A549 (cell line): ENCODE results near the gene SORT1.

ENCODE experiments used
- CEBPB ChIP-seq, 2 experiments: fragments of >200 bp in 1 of 2; sonication (Bioruptor Twin) in 1 of 2; formaldehyde crosslinking in 1 of 2; IDR thresholded peaks; 2 replicates each; pipeline ENCODE4 v1.6.1; 2012 to 2016
- CTCF ChIP-seq: fragments of >200 bp; sonication (Bioruptor Twin); formaldehyde crosslinking; IDR thresholded peaks from 3 replicates; pipeline ENCODE4 v1.5.1; 2016
- EHMT2 ChIP-seq: fragments of 200-600 bp; sonication (generic); IDR thresholded peaks from 2 replicates; pipeline ENCODE4 v1.6.1; 2016; ENCODE audit warnings: antibody characterized with exemption, low read depth, mild to moderate bottlenecking, moderate library complexity
- PBX3 ChIP-seq: IDR thresholded peaks from 2 replicates; pipeline ENCODE4 v1.6.1; 2012
- POLR2A ChIP-seq: IDR thresholded peaks from 2 replicates; pipeline ENCODE4 v1.6.1; 2012; ENCODE audit warnings: mild to moderate bottlenecking, low read length
- SMC3 ChIP-seq: fragments of >200 bp; sonication (Bioruptor Twin); formaldehyde crosslinking; IDR thresholded peaks from 3 replicates; pipeline ENCODE4 v1.6.1; 2018; ENCODE audit warnings: inconsistent platforms

- no peak for TF ChIP-seq EHMT2
- TF ChIP-seq PBX3 = no peak
- TF ChIP-seq CTCF = no peak
- no peak for TF ChIP-seq SMC3
- no peak for TF ChIP-seq POLR2A
- TF ChIP-seq CEBPB (IDR thresholded peaks at IDR 0.05) = no peak
Observed at GRCh38 chr1:109357616-109358015, 40.1 kb downstream of the SORT1 start.
